Nephron (organoid): ENCODE measurements around the gene DLK2.

Experiments used
- H3K27ac Mint-ChIP-seq, 3 experiments: 2 replicates each; pipeline ENCODE4 v1.8.0; 2020; ENCODE audit warnings: mixed read lengths in 3 of 3, mild to moderate bottlenecking in 2 of 3, moderate library complexity in 1 of 3
- H3K27me3 Mint-ChIP-seq: 2 replicates; pipeline ENCODE4 v1.8.0; 2021; ENCODE audit warnings: low read depth, mild to moderate bottlenecking, moderate library complexity, mixed read lengths
- H3K36me3 Mint-ChIP-seq: 2 replicates; pipeline ENCODE4 v1.8.0; 2020; ENCODE audit warnings: low read depth, mixed read lengths
- H3K4me1 Mint-ChIP-seq: 2 replicates; pipeline ENCODE4 v1.8.0; 2020; ENCODE audit warnings: mixed read lengths
- H3K4me3 Mint-ChIP-seq, 3 experiments: 2 replicates each; pipeline ENCODE4 v1.8.0; 2020; ENCODE audit warnings: mild to moderate bottlenecking in 3 of 3, mixed read lengths in 3 of 3, moderate library complexity in 2 of 3
- H3K9me3 Mint-ChIP-seq: 2 replicates; pipeline ENCODE4 v1.8.0; 2020; ENCODE audit warnings: mixed read lengths
- TF ChIP-seq, protein P1 (sequence below), 3 experiments: fragments of 200-600 bp; sonication (generic); IDR thresholded peaks; one replicate each; pipeline ENCODE4 v1.5.0; 2021; ENCODE audit warnings: antibody characterized with exemption in 3 of 3; ENCODE audit not compliant: unreplicated experiment in 3 of 3

Gene DLK2

GRCh38 chr6:43433148-43433547, 22.2 kb downstream of the DLK2 start:
- TF ChIP-seq, protein P1, sequence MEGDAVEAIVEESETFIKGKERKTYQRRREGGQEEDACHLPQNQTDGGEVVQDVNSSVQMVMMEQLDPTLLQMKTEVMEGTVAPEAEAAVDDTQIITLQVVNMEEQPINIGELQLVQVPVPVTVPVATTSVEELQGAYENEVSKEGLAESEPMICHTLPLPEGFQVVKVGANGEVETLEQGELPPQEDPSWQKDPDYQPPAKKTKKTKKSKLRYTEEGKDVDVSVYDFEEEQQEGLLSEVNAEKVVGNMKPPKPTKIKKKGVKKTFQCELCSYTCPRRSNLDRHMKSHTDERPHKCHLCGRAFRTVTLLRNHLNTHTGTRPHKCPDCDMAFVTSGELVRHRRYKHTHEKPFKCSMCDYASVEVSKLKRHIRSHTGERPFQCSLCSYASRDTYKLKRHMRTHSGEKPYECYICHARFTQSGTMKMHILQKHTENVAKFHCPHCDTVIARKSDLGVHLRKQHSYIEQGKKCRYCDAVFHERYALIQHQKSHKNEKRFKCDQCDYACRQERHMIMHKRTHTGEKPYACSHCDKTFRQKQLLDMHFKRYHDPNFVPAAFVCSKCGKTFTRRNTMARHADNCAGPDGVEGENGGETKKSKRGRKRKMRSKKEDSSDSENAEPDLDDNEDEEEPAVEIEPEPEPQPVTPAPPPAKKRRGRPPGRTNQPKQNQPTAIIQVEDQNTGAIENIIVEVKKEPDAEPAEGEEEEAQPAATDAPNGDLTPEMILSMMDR (IDR thresholded peaks at IDR 0.05; ENCODE audit: unreplicated experiment in 3 of 3) = no peak
- peaks cover 15% of the 10 kb centered on the region for H3K36me3 Mint-ChIP-seq
- H3K4me3 Mint-ChIP-seq = no peak overlapping the region
- peaks cover 34% of the 10 kb centered on the region for H3K4me1 Mint-ChIP-seq
- H3K9me3 Mint-ChIP-seq = no peaks in the 10 kb centered on the region
- no peaks in the 10 kb centered on the region for H3K27me3 Mint-ChIP-seq
- H3K27ac Mint-ChIP-seq = no peak overlapping the region

GRCh38 chr6:43432009-43432945, 23.1 kb downstream of the DLK2 start:
- Mint-ChIP-seq H3K27ac (no peak overlapping the region), H3K4me3 (no peak overlapping the region), H3K27me3 (no peaks in the 10 kb centered on the region), H3K4me1 (peaks cover 30% of the 10 kb centered on the region), H3K9me3 (no peaks in the 10 kb centered on the region), H3K36me3 (peaks cover 11% of the 10 kb centered on the region)
- TF ChIP-seq, protein P1 (IDR thresholded peaks at IDR 0.05; ENCODE audit: unreplicated experiment in 3 of 3) = no peak

DNA sequence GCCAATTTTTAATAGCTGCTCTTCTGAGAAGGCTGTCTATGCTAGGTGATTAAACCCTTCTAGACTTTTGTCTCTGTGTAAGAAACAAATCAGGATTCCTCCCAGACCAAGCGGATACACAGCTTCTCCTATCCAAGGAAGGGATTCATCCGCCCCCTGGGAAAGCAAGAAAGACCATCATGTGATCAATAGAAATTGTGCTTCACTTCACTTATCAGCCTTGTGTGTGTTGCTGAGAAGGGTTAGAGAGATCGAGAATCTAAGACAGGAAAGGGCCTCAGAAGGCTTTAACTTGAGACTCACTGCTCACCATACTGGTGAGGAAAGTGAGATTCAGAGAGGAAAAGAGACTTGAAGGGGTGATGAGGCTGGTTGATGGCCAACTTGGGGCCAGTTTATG, 26.5 kb downstream of the DLK2 start:
- Mint-ChIP-seq H3K9me3 (peaks cover 10% of the 10 kb centered on the region), H3K4me3 (peak overlapping the region; percentile 95 to 99 (median 96)), H3K36me3 (peaks cover 6% of the 10 kb centered on the region), H3K27me3 (no peaks in the 10 kb centered on the region), H3K4me1 (peaks cover 19% of the 10 kb centered on the region), H3K27ac (peak overlapping the region; percentile 96 to 99 (median 96))
- TF ChIP-seq, protein P1 (IDR thresholded peaks at IDR 0.05; ENCODE audit: unreplicated experiment in 3 of 3) = no peak

DNA sequence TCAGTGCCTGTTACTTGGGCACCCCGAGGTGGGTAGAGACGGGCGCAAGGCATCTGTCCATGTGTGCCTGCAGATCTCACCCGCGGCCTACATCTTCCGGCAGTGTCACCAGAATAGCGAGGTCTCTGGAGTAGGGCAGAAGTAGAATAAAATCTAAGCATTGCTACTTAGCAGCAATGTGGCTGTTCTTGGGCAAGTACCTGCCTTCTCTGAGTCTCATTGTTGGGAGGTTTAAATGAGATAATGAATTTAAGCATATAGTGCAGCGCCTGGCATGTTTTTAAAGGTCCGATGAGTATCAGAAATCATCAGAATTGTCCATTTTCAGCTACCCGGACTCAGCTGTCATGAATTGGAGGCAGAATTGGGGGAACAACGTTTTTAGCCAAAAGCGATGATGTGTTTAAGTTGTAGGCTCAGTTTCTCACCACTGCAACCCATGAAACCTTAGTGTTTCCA, 27.2 kb downstream of the DLK2 start:
- TF ChIP-seq, protein P1 (IDR thresholded peaks at IDR 0.05; ENCODE audit: unreplicated experiment in 3 of 3) = no peak
- Mint-ChIP-seq H3K4me3 (peak overlapping the region; percentile 95 to 99 (median 96)), H3K27ac (peak overlapping the region; percentile 96 to 99 (median 96)), H3K4me1 (peaks cover 19% of the 10 kb centered on the region), H3K36me3 (peaks cover 6% of the 10 kb centered on the region), H3K27me3 (no peaks in the 10 kb centered on the region), H3K9me3 (peaks cover 10% of the 10 kb centered on the region)

GRCh38 chr6:43427406-43428111, 27.8 kb downstream of the DLK2 start, which contains the start of gene ABCC10:
ABCC10 (plus strand) TSS chr6:43427541; CDS start chr6:43427979, 438 bp downstream.
- H3K4me1 Mint-ChIP-seq = peaks cover 19% of the 10 kb centered on the region
- peaks cover 10% of the 10 kb centered on the region for H3K9me3 Mint-ChIP-seq
- H3K27ac Mint-ChIP-seq = peak within 1 kb of the TSS; percentile 96 to 99 (median 96)
- no peaks in the 10 kb centered on the region for H3K27me3 Mint-ChIP-seq
- peaks cover 6% of the 10 kb centered on the region for H3K36me3 Mint-ChIP-seq
- TF ChIP-seq, protein P1 (IDR thresholded peaks at IDR 0.05; ENCODE audit: unreplicated experiment in 3 of 3) = peak; percentile 30 to 58 (median 36)
- peak within 1 kb of the TSS; percentile 95 to 99 (median 96) for H3K4me3 Mint-ChIP-seq
